ENCODE measurements around the gene TMEM271.
"Not testable (repeated sequence)": the region's sequence is repeated elsewhere in the genome, so short reads cannot be mapped to it uniquely, and the experiment has no call there.

Gene TMEM271

DNA sequence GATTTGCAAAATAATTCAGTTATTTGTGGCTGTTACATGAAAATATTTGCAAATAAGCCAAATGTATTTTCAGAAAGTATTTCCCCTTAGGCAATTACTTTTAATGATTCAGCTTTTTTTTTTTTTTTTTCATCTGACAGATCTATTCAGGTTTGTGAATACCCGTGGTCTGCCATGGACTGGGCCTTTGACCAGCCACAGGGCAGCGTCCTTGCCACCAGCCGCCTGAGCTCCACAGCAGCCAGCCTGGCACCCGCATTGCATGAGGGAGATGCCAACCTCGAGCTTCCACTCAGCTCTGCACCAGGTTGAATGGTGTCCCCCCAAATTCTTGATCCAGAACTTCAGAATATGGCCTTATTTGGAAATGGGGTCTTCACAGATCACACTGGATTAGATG is 14.7 kb downstream of the TMEM271 start:
- DNase-seq, result no peak

DNA sequence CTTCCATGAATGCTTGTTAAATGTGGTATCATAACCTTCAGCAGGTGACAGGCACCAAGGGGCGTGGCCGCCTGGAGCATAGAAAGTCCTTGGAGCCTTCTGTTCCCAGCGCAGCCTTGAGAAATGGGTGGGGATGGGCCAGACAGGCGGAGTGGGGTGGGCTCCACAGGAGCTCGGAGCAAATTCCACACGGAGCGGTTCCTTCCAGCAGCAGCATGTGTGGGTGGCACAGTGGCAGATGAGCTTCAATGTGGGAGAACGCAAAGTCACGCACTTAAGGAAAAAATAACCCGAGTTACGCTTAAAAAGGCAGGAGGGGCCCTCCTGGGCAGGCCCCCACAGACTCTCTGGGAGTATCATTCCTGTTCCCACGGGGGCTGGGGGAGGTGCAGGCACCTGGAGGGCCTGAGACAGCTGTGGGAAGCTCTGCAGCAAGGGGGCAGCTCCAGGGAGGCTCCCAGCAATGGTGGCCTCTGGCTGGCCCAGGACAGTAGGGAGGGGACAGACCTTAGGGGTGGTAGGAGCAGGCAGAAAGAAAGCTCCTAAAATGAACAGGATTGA is 15.3 kb downstream of the TMEM271 start:
- no peak for DNase-seq

DNA sequence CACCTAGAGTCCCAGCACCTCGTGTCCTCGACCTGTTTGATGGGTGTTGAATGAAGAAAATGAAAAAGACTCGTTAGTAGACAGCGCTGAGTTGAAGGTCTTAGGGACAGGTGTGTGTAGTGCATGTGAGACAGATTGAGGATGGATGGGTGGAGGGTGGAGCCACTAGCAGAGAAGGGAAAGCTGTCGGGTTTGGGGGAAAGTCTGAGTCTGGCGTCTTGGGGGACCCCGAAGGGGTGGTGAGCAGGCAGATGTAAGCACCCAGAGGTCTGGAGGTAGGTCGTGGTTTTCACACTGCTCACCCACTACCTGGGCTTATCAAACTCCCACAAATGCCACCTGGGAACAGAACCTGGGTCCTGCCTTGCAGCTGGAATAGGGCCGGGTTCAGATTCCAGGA is 16.0 kb downstream of the TMEM271 start:
- no peak for DNase-seq

DNA sequence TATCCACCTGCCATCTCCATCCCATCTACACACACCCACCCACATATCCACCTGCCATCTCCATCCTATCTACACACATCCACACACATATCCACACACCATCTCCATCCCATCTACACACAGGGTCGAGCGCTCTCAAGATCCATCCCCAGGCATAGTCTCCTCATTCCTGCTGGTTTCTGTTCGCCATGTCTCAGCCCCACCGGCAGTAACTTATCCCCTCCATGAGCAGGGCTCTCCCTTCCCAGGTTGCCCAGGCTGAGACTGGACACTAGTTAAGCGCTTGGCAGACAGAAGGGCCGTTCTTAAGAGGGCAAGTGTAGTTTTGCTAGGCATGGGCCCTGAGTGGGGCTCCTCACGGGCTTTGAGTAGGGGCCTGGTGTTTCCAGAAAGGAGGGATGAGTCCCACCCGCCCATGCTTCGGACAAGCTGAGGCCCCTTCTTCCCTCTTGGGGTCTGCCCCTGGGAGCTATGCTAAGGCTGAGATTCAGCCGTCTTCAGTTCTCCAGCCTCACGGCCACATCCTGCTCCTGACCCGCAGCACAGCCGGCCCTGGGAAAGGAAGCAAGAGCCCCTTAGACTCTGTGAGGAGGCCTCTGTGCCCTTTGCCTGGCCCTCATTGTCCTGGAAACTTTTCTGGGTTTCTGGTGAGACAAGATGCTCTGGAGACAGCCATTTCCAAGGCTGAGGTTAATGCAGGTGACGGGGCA is 20.4 kb downstream of the TMEM271 start:
- DNase-seq, result no peak

DNA sequence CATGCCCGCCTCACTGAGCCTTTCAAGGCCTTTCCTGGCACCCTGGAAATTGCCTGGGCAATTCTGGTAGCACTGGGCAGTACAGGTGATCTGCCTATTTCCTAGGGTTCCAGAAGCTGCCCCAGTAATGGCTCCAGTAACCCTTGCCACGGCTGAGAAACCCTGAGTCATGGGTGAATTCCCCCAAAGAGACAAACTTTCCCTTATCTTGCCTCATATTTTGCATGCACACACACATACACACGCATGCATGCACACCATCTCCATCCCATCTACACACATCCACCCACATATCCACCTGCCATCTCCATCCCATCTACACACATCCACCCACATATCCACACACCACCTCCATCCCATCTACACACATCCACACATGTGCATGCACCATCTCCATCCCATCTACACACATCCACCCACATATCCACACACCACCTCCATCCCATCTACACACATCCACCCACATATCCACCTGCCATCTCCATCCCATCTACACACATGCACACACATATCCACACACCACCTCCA is 21.2 kb downstream of the TMEM271 start:
- not testable (repeated sequence) for DNase-seq

DNA sequence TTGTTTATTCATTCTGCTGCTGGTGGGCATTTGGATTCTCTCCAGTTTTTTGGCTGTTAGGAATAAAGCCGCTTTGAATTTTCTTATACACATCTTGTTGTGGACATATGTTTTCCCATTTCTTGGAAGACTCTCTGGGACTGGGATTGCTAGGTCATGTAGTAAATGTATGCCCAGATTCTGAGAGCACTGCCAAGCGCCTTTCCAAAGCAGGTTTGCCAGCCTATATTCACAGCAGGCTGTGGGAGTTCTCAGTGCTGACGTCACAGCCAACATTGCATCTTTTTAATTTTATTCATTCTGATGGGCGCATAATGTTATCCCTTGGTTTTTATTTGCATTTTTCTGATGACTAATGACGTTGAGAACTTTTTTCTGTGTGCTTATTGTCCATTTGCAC is 24.1 kb downstream of the TMEM271 start:
- DNase-seq, result no peak

DNA sequence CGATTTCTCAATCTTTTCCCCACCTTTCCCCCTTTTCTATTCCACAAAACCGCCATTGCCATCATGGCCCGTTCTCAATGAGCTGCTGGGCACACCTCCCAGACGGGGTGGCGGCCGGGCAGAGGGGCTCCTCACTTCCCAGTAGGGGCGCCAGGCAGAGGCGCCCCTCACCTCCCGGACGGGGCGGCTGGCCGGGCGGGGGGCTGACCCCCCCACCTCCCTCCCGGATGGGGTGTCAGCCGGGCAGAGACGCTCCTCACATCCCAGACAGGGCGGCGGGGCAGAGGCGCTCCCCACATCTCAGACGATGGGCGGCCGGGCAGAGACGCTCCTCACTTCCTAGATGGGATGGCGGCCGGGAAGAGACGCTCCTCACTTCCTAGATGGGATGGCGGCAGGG is 25.8 kb downstream of the TMEM271 start:
- DNase-seq, result not testable (repeated sequence)

DNA sequence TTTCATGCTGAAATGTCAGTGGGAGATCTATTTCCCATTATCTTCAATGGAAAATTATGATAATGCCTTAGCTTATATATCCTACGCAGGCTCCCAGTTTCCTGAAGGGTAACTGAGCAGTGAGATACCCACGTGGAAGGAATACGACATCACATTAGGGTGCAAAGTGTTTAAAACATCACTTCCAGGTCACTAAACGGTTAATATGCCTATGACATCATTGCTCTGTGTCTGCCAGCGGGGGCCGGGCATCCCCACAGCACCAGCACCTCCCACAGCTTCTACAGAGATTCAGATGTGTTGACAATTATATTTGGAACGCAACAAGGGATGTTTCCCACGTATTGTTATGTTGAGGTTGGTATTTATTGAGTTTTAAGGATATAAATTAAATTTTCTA is 27.1 kb downstream of the TMEM271 start:
- no peak for DNase-seq

DNA sequence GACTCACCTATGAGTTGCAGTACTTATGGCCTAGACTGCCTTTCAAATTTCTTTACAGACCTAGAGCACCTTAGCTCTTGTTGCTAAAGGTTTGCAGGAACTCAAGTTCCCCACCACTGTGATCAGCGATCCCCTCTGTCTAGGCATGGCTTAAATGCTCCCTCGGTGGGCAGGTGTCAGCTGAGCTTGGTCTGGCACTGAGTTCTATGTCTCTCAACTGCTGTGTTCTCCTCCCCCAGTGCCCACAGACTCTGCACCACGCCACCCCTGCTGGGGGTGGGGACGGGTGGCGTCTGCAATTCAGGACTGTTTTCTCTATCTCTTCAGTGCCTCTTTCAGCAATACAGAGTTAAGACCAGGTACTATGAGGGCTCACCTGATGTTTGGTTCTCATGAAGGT is 30.5 kb downstream of the TMEM271 start:
- DNase-seq, result no peak

DNA sequence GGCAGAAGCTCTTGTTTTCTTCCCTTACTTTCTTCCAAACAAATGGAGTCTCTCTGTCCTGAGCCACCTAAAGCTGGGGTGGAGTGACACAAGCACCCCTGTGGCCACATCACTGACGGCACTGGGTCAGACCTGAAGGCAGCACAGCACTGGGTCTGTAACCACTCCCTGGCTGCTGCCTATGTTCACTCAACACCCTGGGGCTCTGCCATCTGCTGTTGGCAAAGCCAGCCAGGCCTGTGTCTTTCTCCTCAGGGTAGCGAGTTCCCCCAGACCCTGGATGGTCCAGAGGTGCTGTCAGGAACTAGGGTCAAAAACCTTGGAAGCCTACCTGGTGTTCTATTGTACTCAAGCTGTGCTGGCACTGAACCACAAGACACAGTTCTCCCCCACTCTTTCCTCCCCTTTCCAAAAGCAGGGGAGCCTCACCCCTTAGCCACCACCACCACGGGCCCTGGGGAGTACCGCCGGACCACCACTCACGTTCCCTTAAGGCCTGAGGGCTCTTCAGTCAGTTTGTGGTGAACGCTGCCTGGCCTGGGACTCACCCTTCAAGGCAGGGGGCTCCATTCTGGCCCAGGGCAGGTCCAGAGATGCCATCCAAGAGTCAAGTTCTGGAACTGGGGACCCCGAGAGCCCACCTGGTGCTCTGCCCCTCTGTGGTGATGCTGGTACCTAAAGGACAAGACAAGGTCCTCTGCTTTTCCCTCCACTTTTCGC is 31.5 kb downstream of the TMEM271 start:
- no peak for DNase-seq

DNA sequence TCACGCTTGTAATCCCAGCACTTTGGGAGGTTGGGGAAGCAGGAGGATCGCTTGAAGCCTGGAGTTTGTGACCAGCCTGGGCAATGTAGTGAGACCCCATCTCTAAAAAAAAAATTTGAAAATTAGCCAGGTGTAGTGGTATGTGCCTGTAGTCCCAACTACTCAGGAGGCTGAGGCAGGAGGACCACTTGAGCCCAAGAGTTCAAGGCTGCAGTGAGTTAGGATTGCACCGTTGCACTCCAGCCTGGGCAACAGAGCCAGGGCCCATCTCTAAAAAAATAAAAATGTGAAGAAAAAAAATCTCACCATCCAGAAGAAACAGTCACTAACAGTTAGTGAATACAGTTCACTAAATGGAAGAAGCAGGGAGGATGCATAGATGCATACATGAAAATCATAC is 34.8 kb downstream of the TMEM271 start:
- DNase-seq, result no peak

DNA sequence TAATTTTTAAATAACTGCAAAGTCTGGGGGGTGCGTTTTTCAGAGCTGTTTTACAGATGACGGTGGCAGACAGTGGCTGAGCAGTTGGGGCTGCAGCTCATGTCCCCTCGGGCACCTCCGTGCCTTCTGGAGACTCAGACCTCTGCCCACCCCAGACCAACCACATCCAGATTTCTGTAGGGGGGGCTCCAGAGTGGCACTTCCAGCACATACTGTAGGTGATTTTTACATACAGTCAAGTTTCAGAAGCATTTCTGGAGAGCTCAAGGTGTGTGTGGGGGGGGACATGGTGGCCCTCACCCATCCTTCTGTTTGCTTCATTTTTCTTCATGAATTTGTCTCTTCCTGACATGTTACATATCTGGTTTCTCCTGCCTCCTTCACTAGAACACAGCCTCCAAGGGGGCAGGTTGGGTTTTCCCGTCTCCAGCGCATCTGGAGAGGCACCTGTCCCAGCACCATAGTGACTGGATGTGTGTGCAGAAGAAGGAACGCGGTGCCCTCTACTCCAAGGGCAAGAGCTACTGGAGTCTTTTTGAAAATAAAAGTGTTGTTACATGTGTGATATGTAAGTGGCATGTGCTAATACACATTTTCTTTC is 37.5 kb downstream of the TMEM271 start:
- no peak for DNase-seq

DNA sequence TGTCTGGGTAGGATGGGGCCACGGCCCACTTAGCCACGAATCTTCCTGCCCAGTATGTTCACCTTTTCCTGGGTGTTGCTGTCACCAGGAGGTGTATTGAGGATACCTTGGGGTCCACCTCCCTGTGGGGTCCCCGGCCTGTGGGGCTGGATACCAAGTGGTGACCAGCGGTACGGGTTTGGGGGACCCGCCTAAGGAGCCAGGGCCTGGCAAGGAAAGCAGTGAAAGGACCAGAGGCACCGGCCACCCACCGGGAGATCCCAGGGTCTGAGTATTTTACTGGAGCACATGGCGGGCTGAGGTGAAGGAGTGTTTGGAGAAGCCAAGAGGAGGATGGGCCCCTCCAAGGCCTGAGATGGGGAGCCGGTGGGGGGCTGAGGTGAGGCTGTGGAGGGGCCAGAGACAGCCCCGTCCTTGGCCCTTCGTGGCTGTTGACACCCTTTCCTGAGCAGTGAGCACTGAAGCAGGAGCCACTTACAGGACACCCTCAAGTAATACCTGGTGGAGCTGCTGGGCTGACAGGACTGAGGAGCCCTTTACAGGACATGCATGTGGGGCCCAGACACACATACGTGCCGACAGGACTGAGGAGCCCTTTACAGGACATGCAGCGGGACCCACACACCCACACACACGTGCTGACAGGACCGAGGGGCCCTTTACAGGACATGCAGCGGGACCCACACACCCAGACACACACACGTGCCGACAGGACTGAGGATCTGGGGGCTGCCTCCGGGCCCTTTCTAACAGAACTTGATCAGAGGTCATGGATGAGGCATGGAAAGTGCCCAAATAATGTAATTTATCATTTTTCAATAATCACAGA is 38.4 kb downstream of the TMEM271 start:
- DNase-seq, result no peak

DNA sequence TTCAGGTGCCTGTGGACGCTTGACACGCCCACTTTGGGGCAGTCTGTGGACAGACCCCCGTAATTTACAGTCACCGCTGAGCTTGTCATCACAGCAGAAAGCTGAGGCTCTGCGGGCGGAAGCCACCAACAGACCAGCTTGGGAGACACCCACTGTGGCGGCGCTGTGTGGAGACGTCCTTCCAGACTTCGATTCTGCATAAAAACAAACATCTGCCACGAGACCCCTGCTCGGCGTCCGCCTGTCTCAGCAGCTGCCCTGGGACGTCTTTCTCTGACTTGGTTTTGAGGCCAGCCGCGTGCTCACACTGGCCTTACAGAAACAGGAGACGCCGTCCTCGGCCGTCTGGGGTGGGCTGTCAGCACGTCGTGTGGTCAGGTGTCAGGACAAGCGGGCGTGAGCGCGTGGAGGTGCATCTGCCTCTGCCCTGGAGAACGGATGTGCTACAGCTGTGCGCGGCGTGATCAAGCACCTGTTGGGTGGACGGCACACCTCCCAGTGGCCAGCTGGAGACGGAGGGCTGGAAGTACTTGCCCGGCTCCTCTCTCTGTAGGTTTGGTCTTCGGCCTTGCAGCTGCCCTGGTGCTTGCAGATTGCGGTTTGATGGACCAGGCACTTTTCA is 39.6 kb downstream of the TMEM271 start:
- DNase-seq, result no peak

DNA sequence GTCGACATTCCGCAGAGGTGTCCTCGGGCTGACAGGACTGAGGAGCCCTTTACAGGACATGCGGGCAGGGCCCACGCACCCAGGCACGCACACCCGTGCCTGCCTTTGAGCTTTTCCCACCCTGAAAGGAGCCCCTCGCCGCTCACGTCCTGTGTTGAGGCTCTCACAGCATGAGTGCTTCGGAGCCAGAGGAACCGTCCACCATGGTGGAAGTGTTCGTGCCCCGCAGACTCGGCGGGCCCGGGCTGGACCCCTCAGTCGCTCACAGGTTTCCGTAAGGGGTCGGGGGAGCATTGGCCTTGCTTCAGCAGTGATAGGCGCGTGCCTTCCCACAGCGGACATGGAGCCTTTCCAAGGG is 40.2 kb downstream of the TMEM271 start:
- DNase-seq, result no peak

DNA sequence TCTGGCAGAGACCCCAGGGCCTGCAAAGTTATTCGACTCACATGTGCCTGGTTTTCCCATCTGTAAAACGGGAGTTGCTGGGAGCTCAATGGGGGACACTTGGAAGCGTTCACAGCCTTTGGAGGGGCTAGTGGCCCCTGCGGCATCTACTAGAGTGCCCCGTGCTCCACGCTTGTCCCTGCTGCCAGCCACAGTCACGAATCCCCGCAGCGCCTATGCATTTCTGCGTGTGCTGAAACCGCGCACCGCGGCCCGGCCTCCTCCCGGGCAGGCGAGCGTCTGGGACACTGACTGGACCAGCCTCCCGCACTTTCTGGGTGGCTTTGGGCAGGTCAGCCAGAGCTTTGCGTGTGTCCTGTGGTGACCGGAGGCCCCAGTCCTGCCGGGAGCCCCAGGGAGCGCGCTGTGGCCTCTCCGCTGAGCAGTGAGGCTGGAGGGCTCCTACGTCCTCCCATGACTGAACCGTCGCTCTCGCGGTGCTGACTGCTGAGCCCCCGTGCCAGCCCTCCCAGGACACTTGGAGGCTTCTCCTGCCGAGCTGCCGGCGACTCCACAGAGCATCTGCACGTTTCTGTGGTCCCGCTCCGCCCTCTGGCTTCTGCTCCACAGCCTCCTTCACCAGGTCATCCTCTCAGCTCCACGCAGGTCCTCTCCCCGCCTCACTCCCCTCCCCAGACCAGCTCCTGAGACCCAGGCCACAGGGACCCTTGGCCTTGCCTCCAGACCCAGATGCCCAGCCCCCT is 40.7 kb downstream of the TMEM271 start:
- DNase-seq, result no peak

DNA sequence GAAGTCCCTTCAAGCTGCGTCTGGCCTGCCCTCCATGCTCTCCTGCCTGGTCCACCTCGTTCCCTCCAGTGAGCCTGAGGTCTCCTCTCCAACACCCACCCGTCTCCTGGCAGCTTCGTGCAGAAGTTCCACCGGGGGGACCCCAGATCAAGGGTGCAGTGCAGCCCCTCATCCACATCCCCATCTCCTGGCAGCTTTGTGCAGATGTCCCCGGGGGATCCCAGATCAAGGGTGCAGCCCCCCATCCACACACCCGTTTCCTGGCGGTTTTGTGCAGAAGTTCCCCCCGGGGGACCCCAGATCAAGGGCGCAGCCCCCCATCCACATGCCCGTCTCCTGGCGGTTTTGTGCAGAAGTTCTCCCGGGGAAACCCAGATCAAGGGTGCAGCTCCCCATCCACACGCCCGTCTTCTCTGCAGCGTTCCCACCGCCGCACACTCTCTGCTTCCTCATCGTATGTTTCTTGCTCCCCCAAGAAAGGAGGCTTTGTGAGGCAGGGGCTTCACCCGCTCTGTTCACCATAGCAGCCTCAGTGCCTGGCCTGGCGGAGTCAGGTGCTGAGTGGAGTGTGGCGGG is 41.4 kb downstream of the TMEM271 start:
- DNase-seq, result no peak

DNA sequence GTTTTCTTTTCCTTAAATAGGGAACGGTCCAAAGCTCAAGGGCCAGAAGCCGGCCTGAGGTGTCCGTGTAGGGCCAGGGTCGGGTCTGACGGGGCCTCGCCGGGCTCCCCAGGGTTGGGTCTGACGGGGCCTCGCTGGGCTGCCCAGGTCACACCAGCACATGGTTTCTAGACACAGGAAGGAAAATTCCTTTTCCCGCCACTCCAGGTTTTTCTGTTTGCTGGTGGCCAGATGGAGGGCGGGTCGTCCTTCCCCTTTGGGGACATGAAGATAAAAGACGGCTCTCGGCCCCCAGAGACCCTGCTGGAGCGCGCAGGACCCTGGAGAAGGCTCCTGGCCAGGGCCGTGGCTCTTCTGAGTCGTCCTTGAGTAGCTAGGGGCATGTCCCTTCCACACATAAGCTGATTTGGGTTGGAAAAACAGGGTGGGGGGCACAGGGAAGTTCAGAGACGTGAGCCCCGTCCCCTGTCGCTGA is 42.0 kb downstream of the TMEM271 start:
- no peak for DNase-seq

DNA sequence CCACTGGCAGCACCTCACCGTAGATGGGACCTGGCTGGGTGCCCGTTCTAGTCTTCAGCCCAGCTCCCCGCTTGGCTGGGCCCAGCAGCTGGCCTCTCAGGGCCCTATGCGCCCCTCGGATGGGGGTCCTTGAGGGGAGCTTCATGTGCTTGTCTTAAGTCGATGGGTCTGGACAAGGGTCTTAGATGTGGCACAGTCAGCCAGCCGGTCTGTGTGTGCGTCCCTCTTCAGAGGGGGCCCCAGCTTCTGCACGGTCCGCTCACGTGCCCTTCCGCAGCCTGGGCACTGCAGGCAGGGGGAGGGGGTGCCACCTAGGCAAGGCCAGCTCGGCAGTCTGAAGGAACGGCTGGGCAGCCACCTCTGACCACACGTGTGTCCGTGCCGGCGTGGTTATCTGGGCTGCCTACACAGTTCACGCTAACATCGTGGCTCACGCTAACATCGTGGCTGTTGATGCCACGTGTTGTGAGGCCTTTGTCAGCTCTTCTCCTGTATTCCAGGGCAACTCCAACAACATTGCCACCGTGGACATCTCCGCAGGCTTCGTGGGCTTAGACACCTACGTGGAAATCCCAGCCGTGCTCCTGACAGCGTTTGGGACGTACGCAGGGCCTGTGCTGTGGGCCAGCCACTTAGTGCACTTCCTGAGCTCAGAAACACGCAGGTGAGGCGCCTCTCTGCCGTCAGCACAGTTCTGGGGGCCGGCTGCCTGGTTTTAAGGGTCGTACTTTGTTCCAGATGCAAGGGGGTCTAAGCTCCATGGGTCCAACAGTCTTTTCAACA is 42.6 kb downstream of the TMEM271 start:
- no peak for DNase-seq

DNA sequence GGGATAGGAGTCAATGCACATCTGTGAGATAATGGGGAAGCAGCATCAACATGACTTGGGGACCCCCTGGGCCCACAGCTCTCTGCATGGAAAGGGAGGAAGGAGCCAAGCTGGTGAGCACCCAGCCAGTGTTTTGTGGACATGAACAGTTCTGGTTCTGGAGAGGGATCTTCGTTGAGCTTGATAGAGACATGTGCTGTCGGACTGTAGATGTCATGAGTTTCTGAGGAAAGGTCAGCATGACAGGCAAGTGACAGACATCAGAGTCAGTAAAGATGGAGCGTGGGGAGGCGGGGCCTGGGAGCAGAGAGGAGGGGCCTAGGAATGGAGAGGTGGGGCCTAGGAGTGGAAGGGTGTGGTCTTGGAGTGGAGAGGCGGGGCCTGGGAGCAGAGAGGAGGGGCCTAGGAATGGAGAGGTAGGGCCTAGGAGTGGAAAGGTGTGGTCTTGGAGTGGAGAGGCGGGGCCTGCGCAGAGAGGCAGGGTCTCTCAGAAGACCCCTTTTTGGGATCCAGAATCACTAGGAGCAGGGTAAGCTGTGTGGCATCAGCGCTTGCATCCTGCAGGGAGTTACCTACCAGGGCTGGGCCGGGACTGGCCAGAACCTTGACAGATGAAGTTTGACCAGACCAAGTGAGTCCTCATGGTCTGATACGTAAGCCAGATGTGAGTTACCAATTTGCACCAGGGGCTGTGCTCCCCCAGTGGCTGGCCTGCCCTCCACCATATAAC is 43.3 kb downstream of the TMEM271 start:
- DNase-seq, result no peak

Data from activated CD4-positive, CD25-positive, alpha-beta regulatory T cell treated with anti-CD3 and anti-CD28 coated beads, Interleukin-2, amount 50 U/mL, for 72 hours (primary cell).